OCI-LY7 (cell line): Measurements from ENCODE around the gene PNPLA6. TPM values are rescaled to one million over a fixed set of nuclear protein-coding genes. Genes with fewer than 3 reads are reported as not detected.
"Not testable (repeated sequence)": the region's sequence is repeated elsewhere in the genome, so short reads cannot be mapped to it uniquely, and the experiment has no call there.

ENCODE experiments used
- BruUV-seq: library from RNA; stranded (reverse); fragments of 400-500 nt; replicated peaks from 2 replicates; lab custom pipeline; 2021; lab: Mats Ljungman, UMichigan
- CTCF ChIA-PET: fragments of 300-600 bp; sonication (Branson Sonifier 250); formaldehyde crosslinking; loops from one replicate; lab custom pipeline; 2022; ENCODE audit warnings: antibody characterized with exemption; ENCODE audit not compliant: unreplicated experiment; lab: Charles Lee
- POLR2A ChIA-PET: fragments of 300-600 bp; sonication (Branson Sonifier 250); formaldehyde crosslinking; loops from one replicate; lab custom pipeline; 2022; ENCODE audit warnings: antibody characterized with exemption; lab: Charles Lee
- DNase-seq: peaks from one replicate; pipeline ENCODE4 v3.0.0-alpha.2; 2015; ENCODE audit warnings: low spot score
- H2AFZ ChIP-seq: fragments of 200-600 bp; sonication (generic), shearing (Covaris generic); 2 replicates; pipeline ENCODE4 v1.6.1; 2014; ENCODE audit warnings: mild to moderate bottlenecking, antibody characterized with exemption, low read length, moderate library complexity
- H3K27ac ChIP-seq: fragments of 200-600 bp; sonication (generic); 2 replicates; pipeline ENCODE4 v1.5.1; 2014; ENCODE audit warnings: mixed run types, low read depth, mild to moderate bottlenecking, moderate library complexity, low read length, inconsistent platforms; ENCODE audit not compliant: poor library complexity, severe bottlenecking
- H3K36me3 ChIP-seq: fragments of 200-600 bp; sonication (generic); 2 replicates; pipeline ENCODE4 v1.6.1; 2014; ENCODE audit warnings: mild to moderate bottlenecking, antibody characterized with exemption, low read length, moderate library complexity, mixed read lengths; ENCODE audit not compliant: insufficient read depth
- H3K4me1 ChIP-seq: fragments of 200-600 bp; sonication (generic); 2 replicates; pipeline ENCODE4 v1.5.1; 2014; ENCODE audit warnings: mild to moderate bottlenecking, low read length; ENCODE audit not compliant: insufficient read depth, poor library complexity, severe bottlenecking
- H3K4me2 ChIP-seq: fragments of 200-600 bp; sonication (generic); 2 replicates; pipeline ENCODE4 v1.6.1; 2014; ENCODE audit warnings: mild to moderate bottlenecking, low read length
- H3K4me3 ChIP-seq: fragments of 200-600 bp; sonication (generic); 2 replicates; pipeline ENCODE4 v1.5.1; 2014; ENCODE audit warnings: mild to moderate bottlenecking, low read depth, low read length; ENCODE audit not compliant: poor library complexity, severe bottlenecking
- H3K79me2 ChIP-seq: fragments of 200-600 bp; sonication (generic); 2 replicates; pipeline ENCODE4 v1.6.1; 2016; ENCODE audit warnings: low read depth, mild to moderate bottlenecking, low read length, moderate library complexity, mixed read lengths; ENCODE audit not compliant: insufficient read depth
- H3K9me2 ChIP-seq: fragments of 200-600 bp; sonication (generic); 2 replicates; pipeline ENCODE4 v1.6.1; 2016; ENCODE audit warnings: mild to moderate bottlenecking, low read length, mixed read lengths; ENCODE audit not compliant: insufficient read depth
- H3K9me3 ChIP-seq: fragments of 200-600 bp; sonication (generic); 2 replicates; pipeline ENCODE4 v1.6.1; 2014; ENCODE audit warnings: mild to moderate bottlenecking, mixed run types, low read length, mixed read lengths
- H4K20me1 ChIP-seq: fragments of 200-600 bp; sonication (generic); 2 replicates; pipeline ENCODE4 v1.6.1; 2014; ENCODE audit warnings: mild to moderate bottlenecking, antibody characterized with exemption, low read length, moderate library complexity, mixed read lengths; ENCODE audit not compliant: insufficient read depth
- EZH2phosphoT487 ChIP-seq: fragments of 200-600 bp; sonication (generic); IDR thresholded peaks from 2 replicates; pipeline ENCODE4 v1.6.1; 2018; ENCODE audit warnings: low read depth, borderline replicate concordance, mild to moderate bottlenecking, mixed run types, antibody characterized with exemption, low read length, moderate library complexity, mixed read lengths
- intact Hi-C: fragments of 100-400 bp; cut with micrococcal nuclease; formaldehyde crosslinking; loops from one replicate; pipeline ENCODE4 v1.10.0; 2022; ENCODE audit not compliant: unreplicated experiment
- total RNA-seq, 2 experiments: library from RNA; depleted of rRNA in 1 of 2; stranded (reverse); fragments of >200 nt in 1 of 2; shearing (Covaris generic) in 1 of 2; gene quantifications; 2 replicates each; pipeline ENCODE4 v1.2.3, GENCODE V29; 2014 to 2022
- TF ChIP-seq, protein P1 (sequence below): fragments of 200-600 bp; sonication (generic); conservative IDR thresholded peaks from 2 replicates; pipeline ENCODE4 v1.5.1; 2014; ENCODE audit warnings: mild to moderate bottlenecking, antibody characterized with exemption, low read length, moderate library complexity, mixed read lengths

PNPLA6 gene
- total RNA-seq, 2 experiments from 2014 or later = 50.6 to 92.4 TPM

DNA sequence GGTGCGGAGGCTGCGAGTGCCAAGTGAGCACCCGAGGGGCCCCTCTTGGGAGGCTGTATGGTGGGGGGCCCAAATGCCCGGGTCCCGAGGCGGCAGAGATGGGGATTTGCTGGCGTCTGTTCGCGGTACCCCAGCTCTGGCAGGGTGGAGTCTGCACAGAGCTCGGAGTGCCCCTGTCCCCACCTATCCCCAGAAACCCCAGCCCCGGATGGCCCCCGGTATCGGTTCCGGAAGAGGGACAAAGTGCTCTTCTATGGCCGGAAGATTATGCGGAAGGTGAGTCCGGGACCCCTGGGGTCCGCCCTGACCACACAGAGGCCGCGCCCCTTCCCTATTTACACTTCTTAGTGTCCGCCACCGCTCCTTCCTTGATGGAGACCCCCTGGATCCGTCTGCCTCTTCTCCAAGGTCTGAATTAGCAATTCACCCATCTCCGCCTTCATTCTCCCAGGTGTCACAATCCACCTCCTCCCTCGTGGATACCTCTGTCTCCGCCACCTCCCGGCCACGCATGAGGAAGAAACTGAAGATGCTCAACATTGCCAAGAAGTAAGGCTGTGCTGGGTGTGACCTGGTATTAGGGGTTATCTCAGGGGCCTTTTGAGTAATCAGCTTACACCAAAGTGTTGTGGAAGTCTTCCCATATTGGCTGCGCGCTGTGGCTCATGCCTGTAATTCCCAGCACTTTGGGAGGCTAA, 630 bp downstream of the PNPLA6 start:
- intact Hi-C loops = loop anchor here (1.0 to 10.0 kb wide), 3 partner anchors 14 to 191 kb away; partner anchors contain the start of genes ARHGEF18 and MCOLN1
- TF ChIP-seq, protein P1, sequence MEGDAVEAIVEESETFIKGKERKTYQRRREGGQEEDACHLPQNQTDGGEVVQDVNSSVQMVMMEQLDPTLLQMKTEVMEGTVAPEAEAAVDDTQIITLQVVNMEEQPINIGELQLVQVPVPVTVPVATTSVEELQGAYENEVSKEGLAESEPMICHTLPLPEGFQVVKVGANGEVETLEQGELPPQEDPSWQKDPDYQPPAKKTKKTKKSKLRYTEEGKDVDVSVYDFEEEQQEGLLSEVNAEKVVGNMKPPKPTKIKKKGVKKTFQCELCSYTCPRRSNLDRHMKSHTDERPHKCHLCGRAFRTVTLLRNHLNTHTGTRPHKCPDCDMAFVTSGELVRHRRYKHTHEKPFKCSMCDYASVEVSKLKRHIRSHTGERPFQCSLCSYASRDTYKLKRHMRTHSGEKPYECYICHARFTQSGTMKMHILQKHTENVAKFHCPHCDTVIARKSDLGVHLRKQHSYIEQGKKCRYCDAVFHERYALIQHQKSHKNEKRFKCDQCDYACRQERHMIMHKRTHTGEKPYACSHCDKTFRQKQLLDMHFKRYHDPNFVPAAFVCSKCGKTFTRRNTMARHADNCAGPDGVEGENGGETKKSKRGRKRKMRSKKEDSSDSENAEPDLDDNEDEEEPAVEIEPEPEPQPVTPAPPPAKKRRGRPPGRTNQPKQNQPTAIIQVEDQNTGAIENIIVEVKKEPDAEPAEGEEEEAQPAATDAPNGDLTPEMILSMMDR = no peak
- no peak for TF ChIP-seq EZH2phosphoT487
- POLR2A ChIA-PET = interaction anchor here (0.7 kb wide), 1 partner anchor 139 kb away, joined by 7 read pairs; no protein-coding TSS in a partner anchor
- Histone ChIP-seq H3K9me2 (no peaks in the 10 kb centered on the region), H3K27ac (no peak overlapping the region), H3K4me2 (peak overlapping the region; percentile 89), H2AFZ (peak overlapping the region; percentile 64), H3K36me3 (peaks cover 17% of the 10 kb centered on the region), H3K4me3 (peak overlapping the region; percentile 93), H3K79me2 (no peaks in the 10 kb centered on the region), H3K4me1 (peaks cover 13% of the 10 kb centered on the region), H3K9me3 (no peaks in the 10 kb centered on the region), H4K20me1 (no peaks in the 10 kb centered on the region)
- no TSS peak for BruUV-seq
- CTCF ChIA-PET = no interaction called here
- no peak for DNase-seq

DNA sequence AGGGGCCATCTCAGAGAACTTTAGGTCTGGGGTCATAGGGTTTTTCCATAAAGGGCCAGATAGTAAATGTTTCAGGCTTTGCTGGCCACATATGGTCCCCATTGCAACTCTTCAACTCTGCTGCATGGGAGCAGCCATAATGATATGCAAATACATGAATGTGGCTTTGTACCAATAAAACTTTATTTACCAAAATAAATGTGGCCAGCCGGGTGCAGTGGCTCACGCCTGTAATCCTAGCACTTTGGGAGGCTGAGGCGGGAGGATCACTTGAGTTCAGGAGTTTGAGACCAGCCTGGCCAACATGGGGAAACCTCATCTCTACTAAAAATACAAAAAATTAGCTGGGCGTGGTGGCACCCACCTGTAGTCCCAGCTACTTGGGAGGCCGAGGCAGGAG, 3.5 kb downstream of the PNPLA6 start:
- H3K4me3 ChIP-seq, H3K9me2 ChIP-seq, H3K4me1 ChIP-seq, BruUV-seq, H3K79me2 ChIP-seq, H4K20me1 ChIP-seq, POLR2A ChIA-PET, CTCF ChIA-PET, H3K9me3 ChIP-seq, H2AFZ ChIP-seq, H3K27ac ChIP-seq, DNase-seq, H3K4me2 ChIP-seq: not testable (repeated sequence)
- peaks cover 32% of the 10 kb centered on the region for H3K36me3 ChIP-seq
- intact Hi-C loops = loop anchor here (10.0 kb wide), 1 partner anchor 194 kb away; the partner anchor contains the start of gene ARHGEF18

DNA sequence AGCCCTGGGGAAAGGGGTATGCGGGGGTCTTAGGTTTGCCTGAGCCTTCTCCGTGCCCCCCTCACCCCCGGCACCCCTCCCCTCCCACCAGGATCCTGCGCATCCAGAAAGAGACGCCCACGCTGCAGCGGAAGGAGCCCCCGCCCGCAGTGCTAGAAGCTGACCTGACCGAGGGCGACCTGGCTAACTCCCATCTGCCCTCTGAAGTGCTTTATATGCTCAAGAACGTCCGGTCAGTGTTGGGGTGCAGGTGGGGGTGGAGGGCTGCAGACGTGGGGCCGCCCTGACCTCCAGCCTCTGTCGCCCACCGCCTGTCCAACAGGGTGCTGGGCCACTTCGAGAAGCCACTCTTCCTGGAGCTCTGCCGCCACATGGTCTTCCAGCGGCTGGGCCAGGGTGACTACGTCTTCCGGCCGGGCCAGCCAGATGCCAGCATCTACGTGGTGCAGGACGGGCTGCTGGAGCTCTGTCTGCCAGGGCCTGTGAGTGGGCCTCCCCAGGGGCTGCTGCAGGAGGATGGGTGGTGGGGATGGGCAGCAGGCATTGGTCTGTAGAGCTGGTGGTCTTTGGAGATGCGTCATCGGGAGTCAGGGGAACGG, 4.4 kb downstream of the PNPLA6 start:
- CTCF ChIA-PET = no interaction called here
- peaks cover 8% of the 10 kb centered on the region for H3K4me1 ChIP-seq

More for the DNA sequence above, 4.4 kb downstream of the PNPLA6 start:
- Histone ChIP-seq H3K4me2 (no peak overlapping the region), H2AFZ (no peak overlapping the region), H3K4me3 (no peak overlapping the region), H3K36me3 (peaks cover 32% of the 10 kb centered on the region), H4K20me1 (no peaks in the 10 kb centered on the region), H3K79me2 (no peaks in the 10 kb centered on the region), H3K9me2 (no peaks in the 10 kb centered on the region), H3K9me3 (no peaks in the 10 kb centered on the region), H3K27ac (no peak overlapping the region)
- TF ChIP-seq, protein P1 = no peak
- no peak for TF ChIP-seq EZH2phosphoT487
- no TSS peak for BruUV-seq
- intact Hi-C loops = loop anchor here (10.0 kb wide), 1 partner anchor 195 kb away; the partner anchor contains the start of gene ARHGEF18
- POLR2A ChIA-PET = no interaction called here
- DNase-seq = no peak
